Nephron (organoid): ENCODE data around the gene TIGD3.
A peak's percentile ranks its signal among the peaks of the same experiment; 100 is the strongest.

Experiments used
- H3K27ac Mint-ChIP-seq, 3 experiments: 2 replicates each; pipeline ENCODE4 v1.8.0; 2020; ENCODE audit warnings: mixed read lengths in 3 of 3, mild to moderate bottlenecking in 2 of 3, moderate library complexity in 1 of 3
- H3K27me3 Mint-ChIP-seq: 2 replicates; pipeline ENCODE4 v1.8.0; 2021; ENCODE audit warnings: low read depth, mild to moderate bottlenecking, moderate library complexity, mixed read lengths
- H3K36me3 Mint-ChIP-seq: 2 replicates; pipeline ENCODE4 v1.8.0; 2020; ENCODE audit warnings: low read depth, mixed read lengths
- H3K4me1 Mint-ChIP-seq: 2 replicates; pipeline ENCODE4 v1.8.0; 2020; ENCODE audit warnings: mixed read lengths
- H3K4me3 Mint-ChIP-seq, 3 experiments: 2 replicates each; pipeline ENCODE4 v1.8.0; 2020; ENCODE audit warnings: mild to moderate bottlenecking in 3 of 3, mixed read lengths in 3 of 3, moderate library complexity in 2 of 3
- H3K9me3 Mint-ChIP-seq: 2 replicates; pipeline ENCODE4 v1.8.0; 2020; ENCODE audit warnings: mixed read lengths
- CTCF ChIP-seq, 3 experiments: fragments of 200-600 bp; sonication (generic); IDR thresholded peaks; one replicate each; pipeline ENCODE4 v1.5.0; 2021; ENCODE audit warnings: antibody characterized with exemption in 3 of 3; ENCODE audit not compliant: unreplicated experiment in 3 of 3

Gene TIGD3

GRCh38 chr11:65394125-65394536 is 39.6 kb downstream of the TIGD3 start:
- no peak for TF ChIP-seq CTCF (IDR thresholded peaks at IDR 0.05; ENCODE audit: unreplicated experiment in 3 of 3)
- no peaks in the 10 kb centered on the region for H3K9me3 Mint-ChIP-seq
- no peak overlapping the region for H3K27ac Mint-ChIP-seq
- H3K4me3 Mint-ChIP-seq, result no peak overlapping the region
- peaks cover 30% of the 10 kb centered on the region for H3K4me1 Mint-ChIP-seq
- no peaks in the 10 kb centered on the region for H3K27me3 Mint-ChIP-seq
- H3K36me3 Mint-ChIP-seq, result peaks cover 17% of the 10 kb centered on the region

- Mint-ChIP-seq H3K9me3 (no peaks in the 10 kb centered on the region), H3K27me3 (no peaks in the 10 kb centered on the region), H3K27ac (no peak overlapping the region), H3K36me3 (peaks cover 20% of the 10 kb centered on the region), H3K4me3 (no peak overlapping the region), H3K4me1 (peaks cover 19% of the 10 kb centered on the region)
- TF ChIP-seq CTCF (IDR thresholded peaks at IDR 0.05; ENCODE audit: unreplicated experiment in 3 of 3), result no peak
Observed at GRCh38 chr11:65395961-65396530, 41.5 kb downstream of the TIGD3 start.

- peaks cover 24% of the 10 kb centered on the region for H3K36me3 Mint-ChIP-seq
- no peak for TF ChIP-seq CTCF (IDR thresholded peaks at IDR 0.05; ENCODE audit: unreplicated experiment in 3 of 3)
- H3K4me1 Mint-ChIP-seq, result peaks cover 16% of the 10 kb centered on the region
- no peaks in the 10 kb centered on the region for H3K27me3 Mint-ChIP-seq
- no peaks in the 10 kb centered on the region for H3K9me3 Mint-ChIP-seq
- peak overlapping the region in 1 of 3 experiments; percentile 18 for H3K27ac Mint-ChIP-seq
- H3K4me3 Mint-ChIP-seq, result no peak overlapping the region
Observed at GRCh38 chr11:65396769-65397745, 42.5 kb downstream of the TIGD3 start.

GRCh38 chr11:65398362-65398910 is 43.9 kb downstream of the TIGD3 start:
- Mint-ChIP-seq H3K4me1 (peaks cover 12% of the 10 kb centered on the region), H3K36me3 (peaks cover 26% of the 10 kb centered on the region), H3K9me3 (no peaks in the 10 kb centered on the region), H3K4me3 (no peak overlapping the region), H3K27me3 (no peaks in the 10 kb centered on the region), H3K27ac (peak overlapping the region in 1 of 3 experiments; percentile 67)
- TF ChIP-seq CTCF (IDR thresholded peaks at IDR 0.05; ENCODE audit: unreplicated experiment in 3 of 3), result peak in 1 of 3 experiments; percentile 11

- Mint-ChIP-seq H3K27ac (no peak overlapping the region), H3K4me1 (peaks cover 12% of the 10 kb centered on the region), H3K4me3 (no peak overlapping the region), H3K9me3 (no peaks in the 10 kb centered on the region), H3K36me3 (peaks cover 28% of the 10 kb centered on the region), H3K27me3 (no peaks in the 10 kb centered on the region)
- TF ChIP-seq CTCF (IDR thresholded peaks at IDR 0.05; ENCODE audit: unreplicated experiment in 3 of 3), result no peak
Observed at GRCh38 chr11:65399249-65399648, 44.7 kb downstream of the TIGD3 start.
